HG02763 (cell line): ENCODE results near the gene WDR75.
"Not testable (repeated sequence)": the region's sequence is repeated elsewhere in the genome, so short reads cannot be mapped to it uniquely, and the experiment has no call there.

Source experiments
- ATAC-seq: cut with Tn5 transposase; IDR thresholded peaks from one replicate; pipeline ENCODE4 v1.9.1; 2021; ENCODE audit warnings: mild to moderate bottlenecking, moderate library complexity; ENCODE audit not compliant: unreplicated experiment

The WDR75 gene

DNA sequence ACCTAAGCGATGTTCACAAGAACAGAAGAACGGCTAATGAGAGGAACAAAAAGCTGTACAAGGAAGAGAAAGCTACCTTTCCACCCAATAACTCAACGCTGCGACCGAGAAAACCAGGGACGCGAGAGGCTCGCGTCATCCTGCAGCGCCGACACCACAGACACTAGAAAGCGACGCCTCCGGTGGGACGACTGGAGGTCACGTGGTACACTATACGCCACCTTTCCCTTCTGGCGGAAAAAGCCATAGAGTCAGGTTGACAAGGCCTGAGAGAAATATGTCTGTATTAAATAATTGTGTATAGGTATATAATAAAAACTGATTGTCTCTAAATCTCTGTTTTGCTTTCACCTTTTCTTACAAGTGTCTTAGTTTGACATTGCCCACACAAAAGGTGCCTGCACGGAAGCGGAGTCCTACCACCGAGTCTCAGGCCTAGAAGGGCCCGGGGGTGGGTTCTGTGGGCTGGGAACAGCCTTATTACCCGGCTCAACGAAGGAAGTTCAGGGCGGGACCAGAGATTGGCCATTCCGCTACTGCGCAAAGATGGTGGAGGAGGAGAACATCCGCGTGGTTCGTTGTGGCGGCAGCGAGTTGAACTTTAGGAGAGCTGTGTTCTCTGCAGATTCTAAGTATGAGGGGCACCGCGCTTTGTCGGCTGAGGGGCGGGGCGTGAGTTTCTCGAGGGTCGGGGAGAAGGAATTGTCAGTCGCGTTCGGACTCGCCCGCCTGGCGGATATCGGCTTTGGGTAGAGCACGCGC is at the start of gene WDR75:
WDR75 (plus strand) TSS at position 528 of the 762 bp plus-strand sequence; CDS start at position 547, 19 bp downstream.
- peak; percentile 91 for ATAC-seq

GRCh38 chr2:189393440-189394111 is 47.7 kb upstream of the WDR75 start:
- ATAC-seq, result no peak

- no peak for ATAC-seq
These were observed 46.7 kb upstream of the WDR75 start for GRCh38 chr2:189394525-189394924.

DNA sequence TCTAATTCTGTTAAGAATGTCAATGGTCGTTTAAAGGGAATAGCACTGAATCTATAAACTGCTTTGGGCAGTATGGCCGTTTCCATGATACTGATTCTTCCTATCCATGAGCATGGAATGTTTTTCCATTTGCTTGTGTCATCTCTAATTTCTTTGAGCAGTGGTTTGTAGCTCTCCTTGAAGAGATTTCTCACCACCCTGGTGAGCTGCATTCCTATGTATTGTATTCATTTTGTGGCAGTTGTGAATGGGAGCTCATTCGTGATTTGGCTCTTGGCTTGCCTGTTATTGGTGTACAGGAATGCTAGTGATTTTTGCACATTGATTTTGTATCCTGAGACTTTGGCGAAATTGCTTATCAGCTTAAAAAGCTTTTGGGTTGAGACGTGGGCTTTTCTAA is 38.3 kb upstream of the WDR75 start:
- no peak for ATAC-seq

DNA sequence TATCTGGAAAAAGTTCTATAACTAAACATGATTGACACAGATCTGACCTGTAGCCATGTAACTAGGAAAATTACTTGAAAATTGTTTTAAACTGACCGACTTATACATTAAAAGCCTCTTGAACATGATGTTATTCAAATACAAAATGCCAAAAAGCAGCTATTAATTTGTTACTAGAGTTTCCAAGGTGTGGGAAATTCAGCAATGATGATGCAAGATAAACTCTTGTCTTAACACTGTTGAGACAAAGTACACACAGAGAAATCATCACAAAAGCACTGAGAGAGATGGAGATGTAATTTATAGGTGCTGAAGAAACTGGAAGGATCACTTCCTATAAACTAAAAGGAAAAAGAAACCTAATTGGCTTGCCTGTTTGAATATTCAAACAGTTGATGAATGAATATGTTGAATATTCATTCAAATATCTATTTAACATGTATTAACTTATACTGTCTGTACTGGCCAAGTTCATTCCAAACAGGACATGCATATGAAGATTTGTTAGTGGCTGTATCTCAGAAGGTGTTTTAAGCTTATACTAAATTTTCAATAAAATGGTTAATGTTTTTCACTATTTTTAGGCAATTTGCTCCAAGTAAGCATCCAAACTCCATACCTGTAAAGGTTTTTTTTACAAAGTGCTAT is 34.6 kb upstream of the WDR75 start:
- ATAC-seq, result no peak

DNA sequence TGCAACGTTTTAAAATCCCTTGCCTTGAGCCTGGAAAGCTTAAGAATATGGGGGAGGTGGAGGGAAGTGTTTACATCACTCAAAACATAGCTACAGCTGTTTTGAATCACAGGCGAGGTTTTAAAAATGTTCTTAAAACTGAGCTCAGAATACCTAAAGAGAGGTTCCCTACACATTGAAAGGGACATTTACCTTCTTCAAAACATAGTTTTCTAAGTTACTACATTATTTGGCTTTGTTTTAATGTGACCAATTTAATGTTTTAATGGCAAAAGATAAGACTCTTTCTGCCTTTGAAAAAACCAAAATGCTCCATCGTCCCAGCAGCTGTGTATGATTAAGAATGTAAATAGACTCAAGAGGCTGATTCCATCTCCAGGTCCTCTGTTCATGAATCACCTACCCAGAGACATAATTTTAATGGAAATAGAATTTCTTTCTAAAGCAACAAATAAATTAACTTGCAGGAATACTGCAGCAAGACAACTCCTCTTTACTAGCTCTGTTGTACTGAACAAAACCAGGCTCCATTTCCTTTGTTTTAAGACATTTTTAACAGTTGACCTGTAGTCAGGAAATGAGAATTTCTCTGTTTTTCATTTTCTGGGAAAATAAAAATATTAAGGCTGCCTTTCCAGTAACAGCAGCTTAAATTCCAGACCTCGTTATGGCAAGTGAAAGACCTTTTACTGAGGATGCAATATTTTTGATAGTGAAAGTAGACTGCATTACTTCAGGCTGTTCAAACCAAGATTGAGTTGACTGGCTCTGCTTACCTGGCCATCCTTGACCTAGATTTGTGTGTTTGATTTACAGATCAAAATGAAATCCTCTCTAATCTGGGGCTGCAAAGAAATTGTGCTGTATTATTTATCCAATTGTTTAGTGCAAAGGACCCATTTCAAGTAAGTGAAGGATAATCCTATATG is 33.7 kb upstream of the WDR75 start:
- no peak for ATAC-seq

DNA sequence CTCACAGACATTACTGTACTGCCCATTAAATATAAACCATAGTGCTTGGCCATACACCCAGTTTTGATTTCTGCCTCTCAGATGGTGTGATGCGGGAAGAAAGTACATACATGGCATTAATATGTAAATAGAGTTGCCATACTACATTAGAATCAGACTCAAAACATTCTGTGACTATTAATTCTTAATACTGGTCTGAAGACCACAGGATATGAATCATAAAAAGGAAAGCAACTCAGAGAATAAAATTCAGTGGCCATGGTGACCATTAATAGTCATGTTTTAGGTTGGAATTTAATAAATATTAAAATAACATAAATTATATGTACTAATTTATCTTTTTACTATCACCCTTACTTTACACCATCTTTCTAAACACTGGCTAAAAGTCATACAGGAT is 33.0 kb upstream of the WDR75 start:
- ATAC-seq, result no peak

- ATAC-seq, result no peak
These were observed 32.1 kb upstream of the WDR75 start for GRCh38 chr2:189409131-189409530.

DNA sequence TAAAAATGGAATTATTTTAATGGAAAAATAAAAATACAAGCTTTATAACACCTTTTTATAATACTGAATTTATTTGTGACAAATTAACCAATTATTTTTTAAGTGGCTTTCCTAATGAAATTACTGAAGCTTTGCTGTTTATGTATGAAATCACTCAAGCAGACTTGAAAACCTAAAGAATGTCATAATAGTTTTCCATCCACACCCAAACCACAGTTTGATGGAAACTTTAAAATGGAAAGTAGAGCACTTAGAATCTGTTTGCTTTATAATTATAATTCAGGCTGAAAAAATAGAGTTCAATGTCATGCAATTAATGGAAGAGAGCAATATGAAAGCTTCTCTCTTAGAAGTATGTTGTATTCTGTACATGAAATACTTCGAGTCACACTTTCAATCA is 31.6 kb upstream of the WDR75 start:
- ATAC-seq, result no peak

DNA sequence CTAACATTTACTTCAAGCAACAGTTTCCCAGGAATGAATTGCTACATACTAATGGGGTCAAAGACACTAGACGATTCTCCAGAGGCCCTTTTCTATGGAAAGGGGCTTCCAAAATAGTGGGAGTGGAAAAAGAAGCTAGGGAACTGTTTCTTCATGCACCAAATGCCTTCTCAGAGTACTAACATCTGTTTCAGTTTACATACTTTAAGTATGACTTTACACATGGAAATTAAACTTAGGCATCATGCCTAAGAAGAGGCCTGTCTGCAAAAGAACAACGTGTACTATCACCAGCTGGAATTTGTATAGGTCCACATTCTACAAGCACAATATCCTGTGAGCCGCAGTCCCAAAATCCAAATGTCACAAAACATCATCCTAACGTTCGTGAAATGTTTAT is 29.4 kb upstream of the WDR75 start:
- no peak for ATAC-seq

- peak; percentile 67 for ATAC-seq
These were observed 28.8 kb upstream of the WDR75 start for GRCh38 chr2:189412330-189412953.

GRCh38 chr2:189413249-189413648 is 28.0 kb upstream of the WDR75 start:
- ATAC-seq, result no peak

GRCh38 chr2:189421644-189422043 is 19.6 kb upstream of the WDR75 start:
- ATAC-seq, result no peak

DNA sequence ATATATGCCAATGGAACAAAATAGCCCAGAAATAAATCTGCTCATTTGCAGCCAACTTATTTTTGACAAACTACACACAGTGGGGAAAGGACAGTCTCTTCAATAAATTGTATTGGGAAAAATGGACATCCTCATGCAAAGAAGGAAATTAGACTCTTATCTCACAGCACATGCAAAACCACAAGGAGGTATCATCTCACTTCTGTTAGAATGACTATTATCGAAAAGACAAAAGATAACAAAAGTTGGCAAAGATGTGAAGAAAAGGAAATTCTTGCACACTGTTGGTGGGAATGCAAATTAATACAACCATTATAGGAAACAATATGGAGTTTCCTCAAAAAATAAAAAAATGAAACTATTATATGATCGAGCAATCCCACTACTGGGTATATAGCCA is 16.3 kb upstream of the WDR75 start:
- no peak for ATAC-seq

DNA sequence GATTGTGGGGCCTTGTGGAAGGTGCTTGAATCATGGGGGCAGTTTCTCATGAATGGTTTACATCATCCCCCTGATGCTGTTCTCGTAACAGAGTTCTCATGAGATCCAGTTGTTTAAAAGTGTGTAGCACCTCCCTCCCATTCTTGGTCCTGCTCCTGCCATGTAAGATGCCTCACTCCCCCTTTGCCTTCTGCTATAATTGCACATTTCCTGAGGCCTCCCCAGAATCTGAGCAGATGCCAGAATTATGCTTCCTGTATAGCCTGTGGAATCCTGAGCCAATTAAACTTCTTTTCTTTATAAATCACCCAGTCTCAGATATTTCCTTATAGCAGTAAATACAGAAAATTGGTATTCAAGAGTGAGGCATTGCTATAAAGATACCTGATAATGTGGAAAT is 15.6 kb upstream of the WDR75 start:
- ATAC-seq, result no peak

GRCh38 chr2:189426886-189427285 is 14.4 kb upstream of the WDR75 start:
- no peak for ATAC-seq

GRCh38 chr2:189427872-189428271 is 13.4 kb upstream of the WDR75 start:
- ATAC-seq, result no peak

- not testable (repeated sequence) for ATAC-seq
These were observed 10.8 kb upstream of the WDR75 start for GRCh38 chr2:189430448-189430847.

DNA sequence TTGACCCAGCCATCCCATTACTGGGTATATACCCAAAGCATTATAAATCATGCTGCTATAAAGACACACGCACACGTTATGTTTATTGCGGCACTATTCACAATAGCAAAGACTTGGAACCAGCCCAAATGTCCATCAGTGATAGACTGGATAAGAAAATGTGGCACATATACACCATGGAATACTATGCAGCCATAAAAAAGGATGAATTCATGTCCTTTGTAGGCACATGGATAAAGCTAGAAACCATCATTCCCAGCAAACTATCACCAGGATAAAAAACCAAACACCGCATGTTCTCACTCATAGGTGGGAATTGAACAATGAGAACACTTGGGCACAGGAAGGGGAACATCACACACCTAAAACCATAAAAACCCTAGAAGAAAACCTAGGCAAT is 5.5 kb upstream of the WDR75 start:
- not testable (repeated sequence) for ATAC-seq

- ATAC-seq, result no peak
These were observed 3.3 kb upstream of the WDR75 start for GRCh38 chr2:189437926-189438325.
